ENCODE data around the gene STAC3. TPM values are rescaled to one million over a fixed set of nuclear protein-coding genes. Genes with fewer than 3 reads are reported as not detected.

Gene STAC3
- total and polyA plus RNA-seq, 2 of the 13 experiments (the other 11 are each of a cell fraction or from before 2014, with no cell fraction given), result 0.18 to 0.22 TPM

GRCh38 chr12:57240926-57241401, 10.0 kb downstream of the STAC3 start (continued):
- TF ChIP-seq, protein P1, sequence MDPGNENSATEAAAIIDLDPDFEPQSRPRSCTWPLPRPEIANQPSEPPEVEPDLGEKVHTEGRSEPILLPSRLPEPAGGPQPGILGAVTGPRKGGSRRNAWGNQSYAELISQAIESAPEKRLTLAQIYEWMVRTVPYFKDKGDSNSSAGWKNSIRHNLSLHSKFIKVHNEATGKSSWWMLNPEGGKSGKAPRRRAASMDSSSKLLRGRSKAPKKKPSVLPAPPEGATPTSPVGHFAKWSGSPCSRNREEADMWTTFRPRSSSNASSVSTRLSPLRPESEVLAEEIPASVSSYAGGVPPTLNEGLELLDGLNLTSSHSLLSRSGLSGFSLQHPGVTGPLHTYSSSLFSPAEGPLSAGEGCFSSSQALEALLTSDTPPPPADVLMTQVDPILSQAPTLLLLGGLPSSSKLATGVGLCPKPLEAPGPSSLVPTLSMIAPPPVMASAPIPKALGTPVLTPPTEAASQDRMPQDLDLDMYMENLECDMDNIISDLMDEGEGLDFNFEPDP (CRISPR knock-in tag; conservative IDR thresholded peaks at IDR 0.05), result no peak
- TF ChIP-seq ZNF550 (CRISPR knock-in tag; IDR thresholded peaks at IDR 0.05; ENCODE audit: borderline replicate concordance), result no peak
- TF ChIP-seq NFRKB (IDR thresholded peaks at IDR 0.05), result no peak
- TF ChIP-seq FOXK1 (CRISPR knock-in tag; IDR thresholded peaks at IDR 0.05; ENCODE audit: borderline replicate concordance, low read depth), result no peak
- no peak for TF ChIP-seq RBM39 (IDR thresholded peaks at IDR 0.05; ENCODE audit: low read depth, low read length, poor library complexity, severe bottlenecking)
- no peak for TF ChIP-seq HINFP (CRISPR knock-in tag; IDR thresholded peaks at IDR 0.05; ENCODE audit: low read depth)
- no peak for TF ChIP-seq TBX2 (CRISPR knock-in tag; IDR thresholded peaks at IDR 0.05; ENCODE audit: borderline replicate concordance)

GRCh38 chr12:57240066-57240921, 10.7 kb downstream of the STAC3 start:
- peaks cover 4% of the 10 kb centered on the region; the same call in 1 of the 2 replicates for H4K20me1 ChIP-seq (ENCODE audit: insufficient read depth, low read length)
- no peak for ATAC-seq
- H3K79me2 ChIP-seq (ENCODE audit: insufficient read depth, low read length), result no peaks in the 10 kb centered on the region
- POLR2A ChIA-PET, result interaction anchor here (0.9 to 8.9 kb wide), 4 partner anchors 10 to 112 kb away, joined by 3 to 116 read pairs (median 3); partner anchors contain the start of genes LRP1 and SHMT2
- in situ Hi-C loops (cut with HindIII; ENCODE audit: extremely low pct_ligation_motif_present, low pct_unique_long_range_greater_than_20kb), result no loop called here
- H3K27ac ChIP-seq (ENCODE audit: extremely low read length, insufficient read depth, low read length), result no peak overlapping the region
- no peak for FAIRE-seq
- WGBS (ENCODE audit: low lambda C conversion rate), result 4% methylated on average over 38 of the region's 72 CpGs
- peak overlapping the region; percentile 99 for H3K4me2 ChIP-seq (ENCODE audit: low read depth, low read length)
- intact Hi-C loops (cut with micrococcal nuclease; ENCODE audit: unreplicated experiment), result no loop called here
- no TSS peak for BruUV-seq (replicated peaks)
- H3K4me3 ChIP-seq (replicated peaks in 1 of 3; ENCODE audit: insufficient read depth in 1 of 3, low read depth in 2 of 3, low read length in 3 of 3), result peak overlapping the region; percentile 56 to 83 (median 56)
- no peak overlapping the region for H2AFZ ChIP-seq (ENCODE audit: low read length)
- H3K9ac ChIP-seq (ENCODE audit: insufficient read depth, low read depth, low read length), result peak overlapping the region; percentile 10; the same call in 1 of the 2 replicates
- peaks cover 73% of the 10 kb centered on the region for H3K4me1 ChIP-seq (ENCODE audit: insufficient read depth, low read length)
- peaks cover 19 to 55% of the 10 kb centered on the region in 2 experiments for H3K27me3 ChIP-seq (ENCODE audit: control insufficient read depth in 1 of 2, insufficient read depth in 2 of 2, low read length in 2 of 2)
- H3K36me3 ChIP-seq (replicated peaks in 1 of 2; ENCODE audit: control insufficient read depth in 1 of 2, insufficient read depth in 2 of 2, low read length in 2 of 2), result no peaks in the 10 kb centered on the region
- CTCF ChIA-PET (ENCODE audit: low intra/inter-chr PET ratio, low total read pairs), result interaction anchor here (4.9 to 11.7 kb wide), 2 partner anchors 14 to 27 kb away, joined by 87 to 308 read pairs; partner anchors contain the start of genes NXPH4 and SHMT2
- no peaks in the 10 kb centered on the region for H3K9me3 ChIP-seq (ENCODE audit: low read length)
- no peak for DNase-seq (ENCODE audit: low spot score)
- no peak for TF ChIP-seq IKZF4 (CRISPR knock-in tag; IDR thresholded peaks at IDR 0.05; ENCODE audit: borderline replicate concordance, low read depth, not compliant biosample characterization)
- peak in 1 of 2 experiments; percentile 26; a peak in 2 of 4 replicates for TF ChIP-seq KLF16 (CRISPR knock-in tag; IDR thresholded peaks at IDR 0.05)
- TF ChIP-seq ELK4 (CRISPR knock-in tag; IDR thresholded peaks at IDR 0.05; ENCODE audit: borderline replicate concordance), result no peak
- TF ChIP-seq, protein P2, sequence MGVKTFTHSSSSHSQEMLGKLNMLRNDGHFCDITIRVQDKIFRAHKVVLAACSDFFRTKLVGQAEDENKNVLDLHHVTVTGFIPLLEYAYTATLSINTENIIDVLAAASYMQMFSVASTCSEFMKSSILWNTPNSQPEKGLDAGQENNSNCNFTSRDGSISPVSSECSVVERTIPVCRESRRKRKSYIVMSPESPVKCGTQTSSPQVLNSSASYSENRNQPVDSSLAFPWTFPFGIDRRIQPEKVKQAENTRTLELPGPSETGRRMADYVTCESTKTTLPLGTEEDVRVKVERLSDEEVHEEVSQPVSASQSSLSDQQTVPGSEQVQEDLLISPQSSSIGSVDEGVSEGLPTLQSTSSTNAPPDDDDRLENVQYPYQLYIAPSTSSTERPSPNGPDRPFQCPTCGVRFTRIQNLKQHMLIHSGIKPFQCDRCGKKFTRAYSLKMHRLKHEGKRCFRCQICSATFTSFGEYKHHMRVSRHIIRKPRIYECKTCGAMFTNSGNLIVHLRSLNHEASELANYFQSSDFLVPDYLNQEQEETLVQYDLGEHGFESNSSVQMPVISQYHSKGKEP (CRISPR knock-in tag; IDR thresholded peaks at IDR 0.05), result no peak
- no peak for TF ChIP-seq ZNF121 (CRISPR knock-in tag; IDR thresholded peaks at IDR 0.05)
- no peak for TF ChIP-seq ZNF382 (CRISPR knock-in tag; IDR thresholded peaks at IDR 0.05; ENCODE audit: borderline replicate concordance)
- TF ChIP-seq IRX3 (CRISPR knock-in tag; IDR thresholded peaks at IDR 0.05; ENCODE audit: borderline replicate concordance, low read depth), result no peak
